NCI-H128 (cell line): ENCODE data around the gene PHETA1.
A peak's percentile ranks its signal among the peaks of the same experiment; 100 is the strongest.

Experiments used
- DNase-seq: peaks from one replicate; lab custom pipeline; 2025; ENCODE audit not compliant: unreplicated experiment; lab: John Stamatoyannopoulos, UW

PHETA1 gene

DNA sequence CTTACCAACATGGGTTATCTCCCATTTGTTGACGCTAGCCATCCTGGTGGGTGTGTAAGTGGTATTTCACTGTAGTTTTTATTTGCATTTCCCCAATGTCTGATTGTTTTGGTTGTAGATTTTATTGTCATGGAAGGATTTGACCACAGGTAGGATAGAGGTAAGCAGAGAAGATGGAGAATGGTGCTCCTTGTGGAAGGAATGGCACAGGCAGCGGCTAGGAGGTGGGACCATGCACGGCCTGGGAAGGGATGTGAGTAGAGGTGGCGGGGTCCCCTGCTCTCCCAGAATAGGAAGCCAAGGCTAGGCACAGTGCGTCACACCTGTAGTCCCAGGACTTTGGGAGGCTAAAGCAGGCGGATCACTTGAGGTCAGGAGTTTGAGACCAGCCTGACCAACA is 41.4 kb downstream of the PHETA1 start:
- DNase-seq = no peak

DNA sequence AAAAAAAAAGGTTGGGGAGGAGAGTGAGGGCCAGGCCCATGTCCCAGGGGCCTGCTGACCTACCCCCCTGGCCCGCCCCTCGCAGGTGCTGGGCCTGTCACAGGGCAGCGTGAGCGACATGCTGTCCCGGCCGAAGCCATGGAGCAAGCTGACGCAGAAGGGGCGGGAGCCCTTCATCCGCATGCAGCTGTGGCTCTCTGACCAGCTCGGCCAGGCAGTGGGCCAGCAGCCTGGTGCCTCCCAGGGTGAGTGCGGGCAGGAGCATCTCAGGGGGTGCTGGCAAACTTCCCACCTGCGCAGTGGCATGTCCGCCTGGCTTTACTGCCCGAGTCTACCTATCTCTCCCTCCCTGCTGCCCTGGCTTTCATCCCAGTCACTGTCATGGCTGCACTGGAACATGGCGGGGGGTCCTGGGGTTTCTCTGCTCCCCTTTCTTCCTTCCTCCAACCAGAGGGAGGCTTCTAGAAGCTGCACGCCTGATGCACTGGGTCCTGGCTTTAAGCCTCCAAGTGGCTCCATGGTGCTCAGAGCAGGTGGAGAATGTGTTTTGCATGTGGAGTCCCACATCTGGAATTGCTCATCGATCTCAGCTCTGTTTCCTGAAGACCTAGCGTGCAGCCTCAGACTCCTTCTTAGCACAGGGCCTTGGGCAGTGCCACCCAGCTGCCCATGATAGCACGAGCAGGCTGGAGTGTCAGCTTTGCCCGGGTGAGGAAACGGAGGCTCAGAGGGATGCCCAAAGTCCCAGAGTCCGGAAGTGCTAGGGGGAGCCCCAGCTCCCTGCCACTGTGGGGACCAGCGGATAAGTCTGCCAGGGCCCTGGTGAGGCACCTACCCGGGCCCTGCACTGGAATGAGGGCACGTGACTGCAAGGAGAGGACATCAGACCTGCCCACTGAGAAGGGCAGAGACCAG is 46.3 kb downstream of the PHETA1 start:
- no peak for DNase-seq

DNA sequence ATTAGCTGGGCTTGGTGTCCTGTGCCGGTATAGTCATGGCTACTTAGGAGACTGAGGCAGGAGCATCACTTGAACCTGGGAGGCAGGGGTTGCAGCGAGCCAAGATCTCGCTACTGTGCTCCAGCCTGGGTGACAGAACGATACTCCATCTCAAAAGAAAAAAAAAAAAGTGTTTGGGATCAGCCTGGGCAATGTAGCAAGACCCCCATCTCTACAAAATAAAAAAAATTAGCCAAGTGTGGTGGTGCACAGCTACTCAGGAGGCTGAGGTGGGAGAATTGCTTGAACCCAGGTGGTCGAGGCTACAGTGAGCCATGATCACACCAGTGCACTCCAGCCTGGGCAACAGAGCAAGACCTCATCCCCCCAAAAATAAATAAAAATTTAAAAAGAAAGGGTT is 47.6 kb downstream of the PHETA1 start:
- no peak for DNase-seq

DNA sequence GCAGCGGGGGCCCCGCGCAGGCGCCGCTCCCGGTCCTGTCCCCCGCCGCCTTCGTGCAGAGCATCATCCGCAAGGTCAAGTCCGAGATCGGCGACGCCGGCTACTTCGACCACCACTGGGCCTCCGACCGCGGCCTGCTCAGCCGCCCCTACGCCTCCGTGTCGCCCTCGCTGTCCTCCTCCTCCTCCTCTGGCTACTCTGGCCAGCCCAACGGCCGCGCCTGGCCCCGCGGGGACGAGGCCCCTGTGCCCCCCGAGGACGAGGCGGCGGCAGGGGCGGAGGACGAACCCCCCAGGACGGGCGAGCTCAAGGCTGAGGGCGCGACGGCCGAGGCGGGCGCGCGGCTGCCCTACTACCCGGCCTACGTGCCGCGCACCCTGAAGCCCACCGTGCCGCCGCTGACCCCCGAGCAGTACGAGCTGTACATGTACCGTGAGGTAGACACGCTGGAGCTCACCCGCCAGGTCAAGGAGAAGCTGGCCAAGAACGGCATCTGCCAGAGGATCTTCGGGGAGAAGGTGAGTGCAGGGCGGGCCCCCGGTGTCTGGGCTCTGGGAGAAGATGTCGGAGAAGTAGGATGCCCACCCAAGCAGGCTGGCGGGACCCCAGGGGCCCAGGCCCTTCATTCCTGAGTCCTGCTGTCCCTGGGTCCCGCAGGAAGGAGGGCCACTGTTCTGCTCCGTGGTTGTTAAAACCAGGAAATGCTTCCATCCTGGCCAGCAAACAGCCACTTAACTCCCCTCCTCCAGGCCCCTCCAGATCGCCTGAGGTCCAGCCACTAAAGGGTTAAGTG is 48.4 kb downstream of the PHETA1 start:
- DNase-seq = no peak

DNA sequence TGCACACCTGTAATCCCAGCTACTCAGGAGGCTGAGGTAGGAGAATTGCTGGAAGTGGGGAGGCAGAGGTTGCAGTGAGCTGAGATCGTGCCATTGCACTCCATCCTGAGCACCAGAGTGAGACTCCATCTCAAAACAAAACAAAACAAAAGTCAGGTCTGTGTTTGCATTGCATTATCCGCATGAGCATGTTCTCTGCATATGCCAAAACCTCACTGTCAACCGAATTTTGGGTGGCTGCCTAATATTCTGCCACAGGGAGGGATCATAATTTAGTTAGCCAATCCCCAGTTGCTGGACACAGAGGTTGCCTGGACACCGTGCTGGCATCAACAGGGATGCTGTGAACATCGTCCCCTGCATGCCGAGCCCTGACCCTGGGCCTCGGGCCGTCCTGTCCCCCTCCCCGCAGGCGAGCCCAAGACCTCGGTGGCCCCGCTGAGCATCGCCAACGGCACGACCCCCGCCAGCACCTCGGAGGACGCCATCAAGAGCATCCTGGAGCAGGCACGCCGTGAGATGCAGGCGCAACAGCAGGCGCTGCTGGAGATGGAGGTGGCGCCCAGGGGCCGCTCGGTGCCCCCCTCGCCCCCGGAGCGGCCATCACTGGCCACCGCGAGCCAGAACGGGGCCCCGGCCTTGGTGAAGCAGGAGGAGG is 49.2 kb downstream of the PHETA1 start:
- DNase-seq = no peak

DNA sequence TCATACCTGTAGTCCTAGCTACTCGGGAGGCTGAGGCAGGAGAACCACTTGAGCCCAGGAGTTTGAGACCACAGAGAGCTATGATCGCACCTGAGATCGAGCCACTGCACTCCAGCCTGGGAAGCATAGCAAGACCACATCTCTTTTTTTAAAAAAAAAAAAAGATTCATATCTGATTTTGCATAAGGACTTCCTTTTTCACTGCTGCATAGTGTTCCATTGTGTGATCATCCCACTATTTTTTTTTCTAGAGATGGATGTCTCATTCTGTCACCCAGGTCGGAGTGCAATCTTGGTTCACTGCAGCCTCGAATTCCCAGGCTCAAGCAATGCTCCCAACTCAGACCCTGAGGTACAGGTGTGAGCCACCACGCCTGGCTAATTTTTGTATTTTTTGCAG is 50.4 kb downstream of the PHETA1 start:
- no peak for DNase-seq

- DNase-seq = no peak
These were observed 52.2 kb downstream of the PHETA1 start for GRCh38 chr12:111316671-111317070.

- DNase-seq = no peak
These were observed 53.8 kb downstream of the PHETA1 start for GRCh38 chr12:111314953-111315539.

- DNase-seq = peak; percentile 23
These were observed 55.0 kb downstream of the PHETA1 start for GRCh38 chr12:111313833-111314259.

DNA sequence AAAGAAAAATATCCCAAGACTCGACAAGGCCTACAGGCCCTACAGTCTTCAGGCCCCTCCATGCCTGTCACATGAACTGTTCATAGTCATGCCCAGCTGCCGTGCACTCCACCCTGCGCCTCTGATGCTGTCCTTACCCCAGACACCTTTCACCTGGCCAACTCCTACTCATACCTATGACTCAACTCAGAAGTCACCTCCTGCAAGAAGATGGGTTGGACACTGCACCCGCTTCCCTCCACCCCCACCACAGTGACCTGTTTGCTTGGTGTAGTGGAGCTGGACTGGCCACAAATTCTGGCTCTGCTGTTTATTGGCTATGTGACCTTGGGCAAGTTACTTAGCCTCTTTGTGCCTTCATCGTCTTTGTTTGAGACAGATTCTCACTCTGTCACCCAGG is 56.2 kb downstream of the PHETA1 start:
- DNase-seq = no peak

GRCh38 chr12:111312016-111312415 is 56.9 kb downstream of the PHETA1 start:
- DNase-seq = no peak

DNA sequence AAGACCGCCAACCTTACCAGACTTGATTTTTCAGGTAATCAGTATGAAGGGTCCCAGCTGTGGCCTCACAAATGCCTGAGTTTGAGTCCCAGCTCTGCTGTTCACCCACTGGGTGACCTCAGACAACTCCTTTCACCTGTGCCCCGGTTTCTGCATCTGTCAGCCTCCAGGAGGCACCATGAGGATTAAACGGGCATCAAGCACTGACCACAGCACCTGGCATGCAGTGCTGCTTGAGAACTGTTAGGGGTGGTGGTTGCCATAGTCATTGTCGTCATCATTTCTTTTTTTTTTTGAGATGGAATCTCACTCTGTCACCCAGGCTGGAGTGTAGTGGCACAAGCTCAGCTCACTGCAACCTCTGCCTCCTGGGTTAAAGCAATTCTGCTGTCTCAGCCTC is 57.9 kb downstream of the PHETA1 start:
- DNase-seq = no peak
